GM12878 (cell line): ENCODE data around the gene MAB21L4. TPM values are rescaled to one million over a fixed set of nuclear protein-coding genes. Genes with fewer than 3 reads are reported as not detected.

Source experiments
- ATAC-seq: fragments of 200-7000 bp; cut with Tn5 transposase; 3 replicates; pipeline ENCODE4 v1.9.1; 2020; ENCODE audit warnings: mild to moderate bottlenecking, moderate library complexity
- BruUV-seq: library from RNA; stranded (reverse); fragments of 400-500 nt; replicated peaks from 2 replicates; lab custom pipeline; 2021; lab: Mats Ljungman, UMichigan
- CTCF ChIA-PET: fragments of 300-600 bp; sonication (Branson Sonifier 250); formaldehyde crosslinking; extraction: SDS; loops from one replicate; lab custom pipeline; 2021; ENCODE audit warnings: inconsistent platforms; lab: Yijun Ruan, JAX
- POLR2A ChIA-PET: fragments of 350-600 bp; formaldehyde crosslinking; extraction: SDS; loops from one replicate; lab custom pipeline; 2021; ENCODE audit warnings: inconsistent platforms; lab: Charles Lee
- RAD21 ChIA-PET: fragments of 300-600 bp; sonication (Branson Sonifier 250); formaldehyde crosslinking; loops from one replicate; lab custom pipeline; 2023; ENCODE audit warnings: antibody characterized with exemption; ENCODE audit not compliant: unreplicated experiment; lab: Charles Lee
- SMC1A ChIA-PET: fragments of 300-600 bp; sonication (Branson Sonifier 250); formaldehyde crosslinking; loops from one replicate; lab custom pipeline; 2023; ENCODE audit not compliant: unreplicated experiment, uncharacterized antibody; lab: Charles Lee
- DNase-seq: peaks from one replicate; pipeline ENCODE4 v3.0.0-alpha.2; 2011; ENCODE audit warnings: low read depth, low spot score
- FAIRE-seq: peaks from 3 replicates; lab custom pipeline; 2011; peaks lifted over from hg19 to GRCh38; lab: Jason Lieb, UNC
- H2AFZ ChIP-seq: 2 replicates; pipeline ENCODE4 v1.6.0; 2011; ENCODE audit warnings: low read depth, low read length, control low read depth; ENCODE audit not compliant: control insufficient read depth
- H3K27ac ChIP-seq: 2 replicates; pipeline ENCODE4 v1.5.1; 2011; ENCODE audit warnings: control low read depth; ENCODE audit not compliant: control insufficient read depth, insufficient read depth
- H3K27me3 ChIP-seq, 2 experiments: replicated peaks in 1 of 2; 2 replicates each; pipeline versions ENCODE4 v1.6.0 to v1.6.1; 2011; ENCODE audit warnings: low read length in 1 of 2; ENCODE audit not compliant: control insufficient read depth in 2 of 2, insufficient read depth in 2 of 2
- H3K36me3 ChIP-seq, 2 experiments: 2 replicates each; pipeline ENCODE4 v1.5.1; 2011; ENCODE audit warnings: low read length in 1 of 2; ENCODE audit not compliant: control insufficient read depth in 2 of 2, insufficient read depth in 2 of 2
- H3K4me1 ChIP-seq: 2 replicates; pipeline ENCODE4 v1.6.1; 2011; ENCODE audit warnings: mild to moderate bottlenecking, low read length, moderate library complexity, mixed read lengths; ENCODE audit not compliant: control insufficient read depth, insufficient read depth
- H3K4me2 ChIP-seq: 2 replicates; pipeline ENCODE4 v1.6.0; 2011; ENCODE audit warnings: control low read depth; ENCODE audit not compliant: control insufficient read depth, insufficient read depth
- H3K4me3 ChIP-seq: fragments of 200-600 bp; sonication (generic); 2 replicates; pipeline ENCODE4 v1.5.1; 2016
- H3K79me2 ChIP-seq: 2 replicates; pipeline ENCODE4 v1.6.0; 2011; ENCODE audit warnings: low read length; ENCODE audit not compliant: control insufficient read depth, insufficient read depth
- H3K9ac ChIP-seq: 2 replicates; pipeline ENCODE4 v1.8.0; 2011; ENCODE audit warnings: low read length, control low read depth, mixed read lengths; ENCODE audit not compliant: control insufficient read depth, insufficient read depth
- H3K9me3 ChIP-seq: replicated peaks from 3 replicates; pipeline ENCODE4 v1.5.1; 2011; ENCODE audit warnings: mild to moderate bottlenecking, low read length; ENCODE audit not compliant: control insufficient read depth, insufficient read depth
- H4K20me1 ChIP-seq: 2 replicates; pipeline ENCODE4 v1.6.0; 2011; ENCODE audit not compliant: control insufficient read depth, insufficient read depth
- ASH2L ChIP-seq: fragments of 300-600, 200-600 bp; sonication (generic); IDR thresholded peaks from 2 replicates; pipeline ENCODE4 v1.6.1; 2017; ENCODE audit warnings: low read depth, mild to moderate bottlenecking, borderline replicate concordance
- BACH1 ChIP-seq: fragments of 450-650 bp; IDR thresholded peaks from 2 replicates; pipeline ENCODE4 v1.6.1; 2017; ENCODE audit warnings: mild to moderate bottlenecking, borderline replicate concordance
- CHD1 ChIP-seq: IDR thresholded peaks from 2 replicates; pipeline ENCODE4 v1.6.1; 2012; ENCODE audit warnings: low read depth, low read length, improper control_type of control experiment
- CREB1 ChIP-seq: IDR thresholded peaks from 2 replicates; pipeline ENCODE4 v1.6.1; 2012; ENCODE audit warnings: low read depth, mild to moderate bottlenecking, inconsistent platforms
- IRF4 ChIP-seq: IDR thresholded peaks from 2 replicates; pipeline ENCODE4 v1.6.1; 2011; ENCODE audit warnings: low read depth, low read length
- MYC ChIP-seq: IDR thresholded peaks from 2 replicates; pipeline ENCODE4 v1.6.1; 2011; ENCODE audit warnings: mild to moderate bottlenecking, low read length, moderate library complexity, inconsistent platforms; ENCODE audit not compliant: insufficient read depth, insufficient replicate concordance, insufficient read length, severe bottlenecking
- NBN ChIP-seq: fragments of 450-650 bp; IDR thresholded peaks from 2 replicates; pipeline ENCODE4 v1.6.1; 2016
- STAT1 ChIP-seq: fragments of 450-650 bp; conservative IDR thresholded peaks from 2 replicates; pipeline ENCODE4 v1.6.1; 2014; ENCODE audit warnings: antibody characterized with exemption, mild to moderate bottlenecking
- YY1 ChIP-seq: IDR thresholded peaks from 2 replicates; pipeline ENCODE4 v1.6.1; 2011; ENCODE audit warnings: low read depth, mild to moderate bottlenecking, low read length
- ZNF217 ChIP-seq: fragments of 450-650 bp; IDR thresholded peaks from 2 replicates; pipeline ENCODE4 v1.6.1; 2017; ENCODE audit warnings: antibody characterized with exemption, mild to moderate bottlenecking
- ZNF274 ChIP-seq: IDR thresholded peaks from one replicate; pipeline ENCODE4 v1.8.0; 2011; ENCODE audit not compliant: insufficient read length, insufficient read depth
- ZNF622 ChIP-seq: fragments of 450-650 bp; IDR thresholded peaks from 2 replicates; pipeline ENCODE4 v1.6.1; 2017; ENCODE audit warnings: mild to moderate bottlenecking, inconsistent platforms
- WGBS: methylation state at CpG from one replicate; pipeline ENCODE4 v1.1.6; 2016; ENCODE audit warnings: low lambda C conversion rate; ENCODE audit not compliant: insufficient replicate concordance, insufficient coverage; ENCODE audit errors: missing lambda C conversion rate; 5-methylcytosine and 5-hydroxymethylcytosine counted together
- in situ Hi-C: fragments of 300-500 bp; cut with MboI; formaldehyde crosslinking; loops from 9 replicates; pipeline ENCODE4 v1.14.3; 2018; ENCODE audit warnings: mixed read lengths
- intact Hi-C: fragments of 100-400 bp; cut with micrococcal nuclease; formaldehyde crosslinking; loops from one replicate; pipeline ENCODE4 v1.14.2; 2022; ENCODE audit not compliant: unreplicated experiment
- polyA plus RNA-seq, 11 experiments: library from polyadenylated mRNA; depleted of rRNA in 4 of 11; unstranded in 6 of 11; stranded (reverse) in 5 of 11; fragments of >200 nt; fragmentation: Nextera tagmentation in 4 of 11; fragmentation: Illumina TruSeq in 1 of 11; extraction: Ambion mirVana in 4 of 11; extraction: Trizol in 1 of 11; gene quantifications; 1 replicate in 1 of 11; 2 replicates in 10 of 11; pipeline versions ENCODE4 v1.2.1 to v1.2.3, GENCODE V29; 2011 to 2016; ENCODE audit warnings: inconsistent platforms in 2 of 11, missing spikeins in 2 of 11, low read depth in 1 of 11
- total RNA-seq, 4 experiments: library from RNA; depleted of rRNA in 3 of 4; stranded (reverse); fragments of >200 nt in 3 of 4; fragmentation: Illumina TruSeq in 1 of 4; extraction: Trizol in 1 of 4; gene quantifications; 2 replicates each; pipeline versions ENCODE4 v1.2.1 to v1.2.3, GENCODE V29; 2013 to 2021
- TF ChIP-seq, protein P1 (sequence below), 3 experiments: IDR thresholded peaks in 2 of 3; conservative IDR thresholded peaks in 1 of 3; 2 replicates each; pipeline ENCODE4 v1.5.1; 2011; ENCODE audit warnings: low read depth in 3 of 3, low read length in 3 of 3, mild to moderate bottlenecking in 3 of 3, control low read depth in 2 of 3, moderate library complexity in 2 of 3, inconsistent platforms in 1 of 3, mixed read lengths in 1 of 3; ENCODE audit not compliant: control insufficient read depth in 2 of 3, insufficient read depth in 1 of 3; ENCODE audit errors: extremely low read depth in 1 of 3
- TF ChIP-seq, protein P2 (sequence below): IDR thresholded peaks from 2 replicates; pipeline ENCODE4 v1.6.1; 2011; ENCODE audit warnings: low read depth, low read length, improper control_type of control experiment, borderline replicate concordance
- TF ChIP-seq, protein P3 (sequence below): fragments of 450-650 bp; IDR thresholded peaks from 2 replicates; pipeline ENCODE4 v1.6.1; 2014; ENCODE audit warnings: mild to moderate bottlenecking
- TF ChIP-seq, protein P4 (sequence below): fragments of 450-650 bp; IDR thresholded peaks from 2 replicates; pipeline ENCODE4 v1.6.1; 2017; ENCODE audit warnings: mild to moderate bottlenecking, moderate library complexity

The MAB21L4 gene
- total and polyA plus RNA-seq, 10 of the 15 experiments (the other 5 are each of a cell fraction or from before 2014, with no cell fraction given), result 0.03 TPM; not detected in 9

DNA sequence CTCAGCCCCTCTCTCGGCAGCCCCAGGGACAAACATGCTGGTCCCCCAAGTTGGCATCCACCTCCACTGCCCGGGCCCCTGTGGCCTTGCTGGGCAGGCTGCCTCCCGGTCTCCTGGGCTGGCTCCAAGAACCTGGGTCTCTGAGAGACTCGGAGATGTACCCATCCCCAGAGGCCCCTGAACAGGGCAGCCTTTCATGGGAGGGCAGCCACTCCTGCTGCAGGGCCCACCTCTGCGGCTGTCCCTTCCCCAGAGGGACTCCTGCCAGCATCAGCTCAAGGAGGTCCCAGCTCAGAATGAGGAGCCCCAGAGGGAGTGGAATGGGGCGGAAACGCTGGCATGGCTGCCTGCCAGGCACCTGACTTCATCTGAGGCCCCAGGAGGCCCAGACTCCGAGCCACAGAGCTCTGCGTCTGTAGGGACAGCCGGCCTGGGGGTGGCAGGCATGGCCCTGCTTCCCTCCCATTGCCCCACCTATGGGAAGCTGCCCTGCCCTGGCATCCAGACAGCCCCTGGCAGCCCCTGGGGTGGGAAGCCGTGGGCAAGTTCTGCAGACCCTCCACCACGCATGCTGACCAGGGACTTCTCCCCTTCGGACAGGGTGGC lies 9.3 kb upstream of the MAB21L4 start:
- CTCF ChIA-PET, result no interaction called here
- WGBS, result 9% methylated on average over 13 of the region's 13 CpGs
- DNase-seq, result no peak
- TF ChIP-seq, protein P1, sequence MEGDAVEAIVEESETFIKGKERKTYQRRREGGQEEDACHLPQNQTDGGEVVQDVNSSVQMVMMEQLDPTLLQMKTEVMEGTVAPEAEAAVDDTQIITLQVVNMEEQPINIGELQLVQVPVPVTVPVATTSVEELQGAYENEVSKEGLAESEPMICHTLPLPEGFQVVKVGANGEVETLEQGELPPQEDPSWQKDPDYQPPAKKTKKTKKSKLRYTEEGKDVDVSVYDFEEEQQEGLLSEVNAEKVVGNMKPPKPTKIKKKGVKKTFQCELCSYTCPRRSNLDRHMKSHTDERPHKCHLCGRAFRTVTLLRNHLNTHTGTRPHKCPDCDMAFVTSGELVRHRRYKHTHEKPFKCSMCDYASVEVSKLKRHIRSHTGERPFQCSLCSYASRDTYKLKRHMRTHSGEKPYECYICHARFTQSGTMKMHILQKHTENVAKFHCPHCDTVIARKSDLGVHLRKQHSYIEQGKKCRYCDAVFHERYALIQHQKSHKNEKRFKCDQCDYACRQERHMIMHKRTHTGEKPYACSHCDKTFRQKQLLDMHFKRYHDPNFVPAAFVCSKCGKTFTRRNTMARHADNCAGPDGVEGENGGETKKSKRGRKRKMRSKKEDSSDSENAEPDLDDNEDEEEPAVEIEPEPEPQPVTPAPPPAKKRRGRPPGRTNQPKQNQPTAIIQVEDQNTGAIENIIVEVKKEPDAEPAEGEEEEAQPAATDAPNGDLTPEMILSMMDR (IDR thresholded peaks at IDR 0.05 in 2 of 3, conservative IDR thresholded peaks at IDR 0.05 in 1 of 3; ENCODE audit: control insufficient read depth in 2 of 3, extremely low read depth in 1 of 3, insufficient read depth in 1 of 3, low read depth in 3 of 3, low read length in 3 of 3), result no peak
- TF ChIP-seq, protein P2, sequence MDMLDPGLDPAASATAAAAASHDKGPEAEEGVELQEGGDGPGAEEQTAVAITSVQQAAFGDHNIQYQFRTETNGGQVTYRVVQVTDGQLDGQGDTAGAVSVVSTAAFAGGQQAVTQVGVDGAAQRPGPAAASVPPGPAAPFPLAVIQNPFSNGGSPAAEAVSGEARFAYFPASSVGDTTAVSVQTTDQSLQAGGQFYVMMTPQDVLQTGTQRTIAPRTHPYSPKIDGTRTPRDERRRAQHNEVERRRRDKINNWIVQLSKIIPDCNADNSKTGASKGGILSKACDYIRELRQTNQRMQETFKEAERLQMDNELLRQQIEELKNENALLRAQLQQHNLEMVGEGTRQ, result no peak
- TF ChIP-seq YY1 (no peak), CHD1 (no peak), NBN (no peak), IRF4 (no peak), ZNF622 (no peak), ZNF274 (no peak), ZNF217 (no peak), BACH1 (no peak), MYC (no peak), ASH2L (no peak), CREB1 (no peak), STAT1 (no peak)
- TF ChIP-seq, protein P3, sequence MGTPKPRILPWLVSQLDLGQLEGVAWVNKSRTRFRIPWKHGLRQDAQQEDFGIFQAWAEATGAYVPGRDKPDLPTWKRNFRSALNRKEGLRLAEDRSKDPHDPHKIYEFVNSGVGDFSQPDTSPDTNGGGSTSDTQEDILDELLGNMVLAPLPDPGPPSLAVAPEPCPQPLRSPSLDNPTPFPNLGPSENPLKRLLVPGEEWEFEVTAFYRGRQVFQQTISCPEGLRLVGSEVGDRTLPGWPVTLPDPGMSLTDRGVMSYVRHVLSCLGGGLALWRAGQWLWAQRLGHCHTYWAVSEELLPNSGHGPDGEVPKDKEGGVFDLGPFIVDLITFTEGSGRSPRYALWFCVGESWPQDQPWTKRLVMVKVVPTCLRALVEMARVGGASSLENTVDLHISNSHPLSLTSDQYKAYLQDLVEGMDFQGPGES, result no peak
- TF ChIP-seq, protein P4, sequence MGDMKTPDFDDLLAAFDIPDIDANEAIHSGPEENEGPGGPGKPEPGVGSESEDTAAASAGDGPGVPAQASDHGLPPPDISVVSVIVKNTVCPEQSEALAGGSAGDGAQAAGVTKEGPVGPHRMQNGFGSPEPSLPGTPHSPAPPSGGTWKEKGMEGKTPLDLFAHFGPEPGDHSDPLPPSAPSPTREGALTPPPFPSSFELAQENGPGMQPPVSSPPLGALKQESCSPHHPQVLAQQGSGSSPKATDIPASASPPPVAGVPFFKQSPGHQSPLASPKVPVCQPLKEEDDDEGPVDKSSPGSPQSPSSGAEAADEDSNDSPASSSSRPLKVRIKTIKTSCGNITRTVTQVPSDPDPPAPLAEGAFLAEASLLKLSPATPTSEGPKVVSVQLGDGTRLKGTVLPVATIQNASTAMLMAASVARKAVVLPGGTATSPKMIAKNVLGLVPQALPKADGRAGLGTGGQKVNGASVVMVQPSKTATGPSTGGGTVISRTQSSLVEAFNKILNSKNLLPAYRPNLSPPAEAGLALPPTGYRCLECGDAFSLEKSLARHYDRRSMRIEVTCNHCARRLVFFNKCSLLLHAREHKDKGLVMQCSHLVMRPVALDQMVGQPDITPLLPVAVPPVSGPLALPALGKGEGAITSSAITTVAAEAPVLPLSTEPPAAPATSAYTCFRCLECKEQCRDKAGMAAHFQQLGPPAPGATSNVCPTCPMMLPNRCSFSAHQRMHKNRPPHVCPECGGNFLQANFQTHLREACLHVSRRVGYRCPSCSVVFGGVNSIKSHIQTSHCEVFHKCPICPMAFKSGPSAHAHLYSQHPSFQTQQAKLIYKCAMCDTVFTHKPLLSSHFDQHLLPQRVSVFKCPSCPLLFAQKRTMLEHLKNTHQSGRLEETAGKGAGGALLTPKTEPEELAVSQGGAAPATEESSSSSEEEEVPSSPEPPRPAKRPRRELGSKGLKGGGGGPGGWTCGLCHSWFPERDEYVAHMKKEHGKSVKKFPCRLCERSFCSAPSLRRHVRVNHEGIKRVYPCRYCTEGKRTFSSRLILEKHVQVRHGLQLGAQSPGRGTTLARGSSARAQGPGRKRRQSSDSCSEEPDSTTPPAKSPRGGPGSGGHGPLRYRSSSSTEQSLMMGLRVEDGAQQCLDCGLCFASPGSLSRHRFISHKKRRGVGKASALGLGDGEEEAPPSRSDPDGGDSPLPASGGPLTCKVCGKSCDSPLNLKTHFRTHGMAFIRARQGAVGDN, result no peak

More for the DNA sequence above, 9.3 kb upstream of the MAB21L4 start:
- H3K4me2 ChIP-seq, result no peak overlapping the region
- in situ Hi-C loops (no loop called here), intact Hi-C loops (no loop called here)
- ChIA-PET POLR2A (no interaction called here), RAD21 (no interaction called here), SMC1A (no interaction called here)
- H3K9me3 ChIP-seq, result no peaks in the 10 kb centered on the region
- ATAC-seq, result no peak
- H3K4me3 ChIP-seq, result no peak overlapping the region
- no peaks in the 10 kb centered on the region for H3K79me2 ChIP-seq
- H3K9ac ChIP-seq, result no peak overlapping the region
- H3K36me3 ChIP-seq, result no peaks in the 10 kb centered on the region
- no peaks in the 10 kb centered on the region for H4K20me1 ChIP-seq
- H3K4me1 ChIP-seq, result no peaks in the 10 kb centered on the region
- no peak for FAIRE-seq
- no peak overlapping the region for H3K27ac ChIP-seq
- no peak overlapping the region for H2AFZ ChIP-seq
- H3K27me3 ChIP-seq, result no peaks in the 10 kb centered on the region
- no TSS peak for BruUV-seq
